OCI-LY7 (cell line): ENCODE data around the gene DUSP7. TPM values are rescaled to one million over a fixed set of nuclear protein-coding genes. Genes with fewer than 3 reads are reported as not detected.

Experiments used
- BruUV-seq: library from RNA; stranded (reverse); fragments of 400-500 nt; replicated peaks from 2 replicates; lab custom pipeline; 2021; lab: Mats Ljungman, UMichigan
- CTCF ChIA-PET: fragments of 300-600 bp; sonication (Branson Sonifier 250); formaldehyde crosslinking; loops from one replicate; lab custom pipeline; 2022; ENCODE audit warnings: antibody characterized with exemption; ENCODE audit not compliant: unreplicated experiment; lab: Charles Lee
- POLR2A ChIA-PET: fragments of 300-600 bp; sonication (Branson Sonifier 250); formaldehyde crosslinking; loops from one replicate; lab custom pipeline; 2022; ENCODE audit warnings: antibody characterized with exemption; lab: Charles Lee
- DNase-seq: peaks from one replicate; pipeline ENCODE4 v3.0.0-alpha.2; 2015; ENCODE audit warnings: low spot score
- H2AFZ ChIP-seq: fragments of 200-600 bp; sonication (generic), shearing (Covaris generic); 2 replicates; pipeline ENCODE4 v1.6.1; 2014; ENCODE audit warnings: mild to moderate bottlenecking, antibody characterized with exemption, low read length, moderate library complexity
- H3K27ac ChIP-seq: fragments of 200-600 bp; sonication (generic); 2 replicates; pipeline ENCODE4 v1.5.1; 2014; ENCODE audit warnings: mixed run types, low read depth, mild to moderate bottlenecking, moderate library complexity, low read length, inconsistent platforms; ENCODE audit not compliant: poor library complexity, severe bottlenecking
- H3K36me3 ChIP-seq: fragments of 200-600 bp; sonication (generic); 2 replicates; pipeline ENCODE4 v1.6.1; 2014; ENCODE audit warnings: mild to moderate bottlenecking, antibody characterized with exemption, low read length, moderate library complexity, mixed read lengths; ENCODE audit not compliant: insufficient read depth
- H3K4me1 ChIP-seq: fragments of 200-600 bp; sonication (generic); 2 replicates; pipeline ENCODE4 v1.5.1; 2014; ENCODE audit warnings: mild to moderate bottlenecking, low read length; ENCODE audit not compliant: insufficient read depth, poor library complexity, severe bottlenecking
- H3K4me2 ChIP-seq: fragments of 200-600 bp; sonication (generic); 2 replicates; pipeline ENCODE4 v1.6.1; 2014; ENCODE audit warnings: mild to moderate bottlenecking, low read length
- H3K4me3 ChIP-seq: fragments of 200-600 bp; sonication (generic); 2 replicates; pipeline ENCODE4 v1.5.1; 2014; ENCODE audit warnings: mild to moderate bottlenecking, low read depth, low read length; ENCODE audit not compliant: poor library complexity, severe bottlenecking
- H3K79me2 ChIP-seq: fragments of 200-600 bp; sonication (generic); 2 replicates; pipeline ENCODE4 v1.6.1; 2016; ENCODE audit warnings: low read depth, mild to moderate bottlenecking, low read length, moderate library complexity, mixed read lengths; ENCODE audit not compliant: insufficient read depth
- H3K9me2 ChIP-seq: fragments of 200-600 bp; sonication (generic); 2 replicates; pipeline ENCODE4 v1.6.1; 2016; ENCODE audit warnings: mild to moderate bottlenecking, low read length, mixed read lengths; ENCODE audit not compliant: insufficient read depth
- H3K9me3 ChIP-seq: fragments of 200-600 bp; sonication (generic); 2 replicates; pipeline ENCODE4 v1.6.1; 2014; ENCODE audit warnings: mild to moderate bottlenecking, mixed run types, low read length, mixed read lengths
- H4K20me1 ChIP-seq: fragments of 200-600 bp; sonication (generic); 2 replicates; pipeline ENCODE4 v1.6.1; 2014; ENCODE audit warnings: mild to moderate bottlenecking, antibody characterized with exemption, low read length, moderate library complexity, mixed read lengths; ENCODE audit not compliant: insufficient read depth
- EZH2phosphoT487 ChIP-seq: fragments of 200-600 bp; sonication (generic); IDR thresholded peaks from 2 replicates; pipeline ENCODE4 v1.6.1; 2018; ENCODE audit warnings: low read depth, borderline replicate concordance, mild to moderate bottlenecking, mixed run types, antibody characterized with exemption, low read length, moderate library complexity, mixed read lengths
- intact Hi-C: fragments of 100-400 bp; cut with micrococcal nuclease; formaldehyde crosslinking; loops from one replicate; pipeline ENCODE4 v1.10.0; 2022; ENCODE audit not compliant: unreplicated experiment
- total RNA-seq, 2 experiments: library from RNA; depleted of rRNA in 1 of 2; stranded (reverse); fragments of >200 nt in 1 of 2; shearing (Covaris generic) in 1 of 2; gene quantifications; 2 replicates each; pipeline ENCODE4 v1.2.3, GENCODE V29; 2014 to 2022
- TF ChIP-seq, protein P1 (sequence below): fragments of 200-600 bp; sonication (generic); conservative IDR thresholded peaks from 2 replicates; pipeline ENCODE4 v1.5.1; 2014; ENCODE audit warnings: mild to moderate bottlenecking, antibody characterized with exemption, low read length, moderate library complexity, mixed read lengths

Gene DUSP7
- total RNA-seq, 2 experiments from 2014 or later, result 11.4 to 14.4 TPM

DNA sequence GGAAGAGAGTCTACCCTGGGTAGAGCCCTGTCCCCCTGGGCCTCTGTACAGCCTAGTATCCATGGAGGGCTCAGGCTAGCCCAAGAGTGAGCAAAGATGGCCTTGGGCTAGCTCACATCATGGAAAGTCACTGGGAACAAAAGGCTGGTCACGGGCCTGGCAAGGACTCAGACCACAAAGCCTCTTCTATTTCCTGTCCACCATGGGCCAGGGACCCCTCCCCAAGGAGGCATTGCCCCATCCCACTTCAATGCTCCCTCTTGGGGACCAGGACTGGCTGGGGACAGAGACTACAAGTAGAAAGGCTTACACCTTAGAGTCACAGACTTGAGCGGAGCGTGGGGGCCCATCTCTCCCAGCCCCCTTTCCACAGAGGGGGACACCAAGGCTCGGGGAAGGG, 16.9 kb downstream of the DUSP7 start:
- Histone ChIP-seq H3K9me3 (no peaks in the 10 kb centered on the region), H3K4me3 (no peak overlapping the region), H3K36me3 (no peaks in the 10 kb centered on the region), H3K4me1 (no peaks in the 10 kb centered on the region), H3K9me2 (no peaks in the 10 kb centered on the region), H2AFZ (no peak overlapping the region), H3K79me2 (no peaks in the 10 kb centered on the region), H3K4me2 (no peak overlapping the region), H3K27ac (no peak overlapping the region), H4K20me1 (no peaks in the 10 kb centered on the region)
- CTCF ChIA-PET, result no interaction called here
- intact Hi-C loops, result no loop called here
- POLR2A ChIA-PET, result no interaction called here
- BruUV-seq, result no TSS peak
- DNase-seq, result no peak
- no peak for TF ChIP-seq EZH2phosphoT487
- TF ChIP-seq, protein P1, sequence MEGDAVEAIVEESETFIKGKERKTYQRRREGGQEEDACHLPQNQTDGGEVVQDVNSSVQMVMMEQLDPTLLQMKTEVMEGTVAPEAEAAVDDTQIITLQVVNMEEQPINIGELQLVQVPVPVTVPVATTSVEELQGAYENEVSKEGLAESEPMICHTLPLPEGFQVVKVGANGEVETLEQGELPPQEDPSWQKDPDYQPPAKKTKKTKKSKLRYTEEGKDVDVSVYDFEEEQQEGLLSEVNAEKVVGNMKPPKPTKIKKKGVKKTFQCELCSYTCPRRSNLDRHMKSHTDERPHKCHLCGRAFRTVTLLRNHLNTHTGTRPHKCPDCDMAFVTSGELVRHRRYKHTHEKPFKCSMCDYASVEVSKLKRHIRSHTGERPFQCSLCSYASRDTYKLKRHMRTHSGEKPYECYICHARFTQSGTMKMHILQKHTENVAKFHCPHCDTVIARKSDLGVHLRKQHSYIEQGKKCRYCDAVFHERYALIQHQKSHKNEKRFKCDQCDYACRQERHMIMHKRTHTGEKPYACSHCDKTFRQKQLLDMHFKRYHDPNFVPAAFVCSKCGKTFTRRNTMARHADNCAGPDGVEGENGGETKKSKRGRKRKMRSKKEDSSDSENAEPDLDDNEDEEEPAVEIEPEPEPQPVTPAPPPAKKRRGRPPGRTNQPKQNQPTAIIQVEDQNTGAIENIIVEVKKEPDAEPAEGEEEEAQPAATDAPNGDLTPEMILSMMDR, result no peak

DNA sequence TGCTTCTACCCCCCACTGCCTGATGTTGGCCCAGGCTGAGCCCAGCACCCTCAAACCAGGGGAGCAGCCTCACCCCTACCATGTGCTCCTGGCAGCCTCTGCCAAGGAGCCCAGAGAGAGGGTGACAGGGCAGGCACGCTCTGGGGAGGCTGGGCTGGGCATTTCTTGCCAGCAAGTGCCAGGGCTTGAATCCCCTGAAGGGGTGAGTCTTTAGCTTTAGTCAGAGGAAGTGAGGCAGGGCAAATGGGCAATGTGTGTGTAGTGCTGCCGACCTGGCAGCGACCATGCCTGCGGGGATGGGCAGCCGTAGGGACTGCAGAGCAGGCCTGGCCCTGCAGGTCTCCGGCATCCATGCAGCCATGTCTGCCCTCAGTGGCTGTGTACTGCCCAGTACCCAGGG, 18.1 kb downstream of the DUSP7 start:
- H3K27ac ChIP-seq, result no peak overlapping the region
- no TSS peak for BruUV-seq
- no peak overlapping the region for H3K4me2 ChIP-seq
- no peak for TF ChIP-seq EZH2phosphoT487
- TF ChIP-seq, protein P1, result no peak
- CTCF ChIA-PET, result no interaction called here
- no peaks in the 10 kb centered on the region for H3K9me3 ChIP-seq
- no peak overlapping the region for H3K4me3 ChIP-seq
- H3K4me1 ChIP-seq, result no peaks in the 10 kb centered on the region
- H3K9me2 ChIP-seq, result no peaks in the 10 kb centered on the region
- H3K36me3 ChIP-seq, result no peaks in the 10 kb centered on the region
- no peaks in the 10 kb centered on the region for H4K20me1 ChIP-seq
- no peak for DNase-seq
- POLR2A ChIA-PET, result no interaction called here
- H2AFZ ChIP-seq, result no peak overlapping the region
- intact Hi-C loops, result no loop called here
- H3K79me2 ChIP-seq, result no peaks in the 10 kb centered on the region

- intact Hi-C loops, result no loop called here
- POLR2A ChIA-PET, result no interaction called here
- BruUV-seq, result no TSS peak
Observed at GRCh38 chr3:52037291-52037690, 19.1 kb downstream of the DUSP7 start.

More at GRCh38 chr3:52037291-52037690, 19.1 kb downstream of the DUSP7 start:
- no peak for DNase-seq
- Histone ChIP-seq H3K4me2 (no peak overlapping the region), H2AFZ (no peak overlapping the region), H4K20me1 (no peaks in the 10 kb centered on the region), H3K79me2 (no peaks in the 10 kb centered on the region), H3K36me3 (no peaks in the 10 kb centered on the region), H3K9me2 (no peaks in the 10 kb centered on the region), H3K4me1 (no peaks in the 10 kb centered on the region), H3K9me3 (no peaks in the 10 kb centered on the region), H3K4me3 (no peak overlapping the region), H3K27ac (no peak overlapping the region)
- TF ChIP-seq EZH2phosphoT487, result no peak
- TF ChIP-seq, protein P1, result no peak
- CTCF ChIA-PET, result no interaction called here
